Measurements from ENCODE around the gene CRPPA. TPM values are rescaled to one million over a fixed set of nuclear protein-coding genes. Genes with fewer than 3 reads are reported as not detected.

Gene CRPPA
- total RNA-seq, result 1.4 and 2.4 TPM in 2 replicates

GRCh38 chr7:16421333-16422102 is at the start of gene CRPPA:
TSS of gene CRPPA (minus strand) at chr7:16421538. CDS start at chr7:16421322, 216 bp downstream.

GRCh38 chr7:16465469-16466361 is 44.4 kb upstream of the CRPPA start, which contains the start of gene SOSTDC1:
TSS of gene SOSTDC1 (minus strand) at chr7:16465738. CDS start at chr7:16465668, 70 bp downstream.

Other genes with a start within 250 kb of the CRPPA start
- gene SOSTDC1, start 44.2 kb upstream of the CRPPA start, total RNA-seq, result not detected in 2 replicates
- not detected in 2 replicates for gene LRRC72, start 105.3 kb upstream of the CRPPA start, total RNA-seq
- gene ANKMY2, start 224.2 kb upstream of the CRPPA start, total RNA-seq, result 17.0 and 26.7 TPM in 2 replicates
- gene BZW2, start 224.6 kb upstream of the CRPPA start, total RNA-seq, result 35.0 and 43.5 TPM in 2 replicates